GM10266 (cell line): ENCODE results near the gene CNTNAP5.

Experiments used
- DNase-seq: peaks from one replicate; pipeline ENCODE4 v3.0.0; 2012; ENCODE audit errors: extremely low spot score
- CTCF ChIP-seq: IDR thresholded peaks from 2 replicates; pipeline ENCODE4 v1.5.1; 2012; ENCODE audit warnings: mild to moderate bottlenecking, low read depth; ENCODE audit not compliant: control insufficient read depth, insufficient read depth; ENCODE audit errors: missing control alignments

CNTNAP5 gene

GRCh38 chr2:124647663-124648062 is 622.6 kb downstream of the CNTNAP5 start:
- no peak for TF ChIP-seq CTCF
- DNase-seq = no peak

GRCh38 chr2:124649001-124649400 is 623.9 kb downstream of the CNTNAP5 start:
- TF ChIP-seq CTCF = no peak
- DNase-seq = no peak

GRCh38 chr2:124652099-124652498 is 627.0 kb downstream of the CNTNAP5 start:
- no peak for TF ChIP-seq CTCF
- DNase-seq = no peak

- no peak for TF ChIP-seq CTCF
- no peak for DNase-seq
Observed at GRCh38 chr2:124658373-124658772, 633.3 kb downstream of the CNTNAP5 start.

- TF ChIP-seq CTCF = no peak
- no peak for DNase-seq
Observed at GRCh38 chr2:124661558-124661957, 636.5 kb downstream of the CNTNAP5 start.

GRCh38 chr2:124662946-124663644 is 638.0 kb downstream of the CNTNAP5 start:
- no peak for DNase-seq
- no peak for TF ChIP-seq CTCF

- TF ChIP-seq CTCF = no peak
- no peak for DNase-seq
Observed at GRCh38 chr2:124663645-124663997, 638.5 kb downstream of the CNTNAP5 start.
